Activated naive CD8-positive, alpha-beta T cell (primary cell): ENCODE data around the gene MAP3K13.
"Not testable (repeated sequence)": the region's sequence is repeated elsewhere in the genome, so short reads cannot be mapped to it uniquely, and the experiment has no call there.

Experiments used
- H3K27ac Mint-ChIP-seq: one replicate; pipeline ENCODE4 v1.8.0; 2021; ENCODE audit warnings: mixed read lengths
- H3K27me3 Mint-ChIP-seq: one replicate; pipeline ENCODE4 v1.8.0; 2021; ENCODE audit warnings: mixed read lengths
- H3K36me3 Mint-ChIP-seq: one replicate; pipeline ENCODE4 v1.8.0; 2021; ENCODE audit warnings: mixed read lengths
- H3K4me1 Mint-ChIP-seq: one replicate; pipeline ENCODE4 v1.8.0; 2021; ENCODE audit warnings: low read depth, mixed read lengths
- H3K4me3 Mint-ChIP-seq: one replicate; pipeline ENCODE4 v1.8.0; 2021; ENCODE audit warnings: mild to moderate bottlenecking, mixed read lengths
- H3K9me3 Mint-ChIP-seq: one replicate; pipeline ENCODE4 v1.8.0; 2021; ENCODE audit warnings: low read depth, mixed read lengths

The MAP3K13 gene

DNA sequence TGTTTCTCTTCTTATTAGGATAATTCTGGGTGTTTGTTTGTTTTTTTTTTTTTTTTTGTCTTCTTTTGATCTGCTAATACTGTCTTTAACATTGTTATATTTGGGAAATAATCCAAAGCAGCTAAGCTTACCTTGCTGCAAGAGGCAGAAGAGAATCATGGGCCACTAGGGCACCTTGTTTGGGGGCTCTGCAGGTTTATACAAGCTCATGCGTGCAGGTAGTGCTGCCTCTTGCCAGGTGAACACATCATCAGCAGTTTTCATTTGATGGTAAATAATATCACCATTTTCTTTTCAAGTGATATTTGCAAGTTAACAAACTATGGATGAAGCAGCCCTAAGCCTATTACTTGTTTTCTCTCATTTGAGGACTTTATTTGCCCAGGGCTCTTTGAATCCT lies 37.9 kb downstream of the MAP3K13 start:
- H3K36me3 Mint-ChIP-seq, result no peaks in the 10 kb centered on the region
- H3K4me1 Mint-ChIP-seq, result no peaks in the 10 kb centered on the region
- no peaks in the 10 kb centered on the region for H3K27me3 Mint-ChIP-seq
- H3K4me3 Mint-ChIP-seq, result no peak overlapping the region
- H3K9me3 Mint-ChIP-seq, result no peaks in the 10 kb centered on the region
- no peak overlapping the region for H3K27ac Mint-ChIP-seq

DNA sequence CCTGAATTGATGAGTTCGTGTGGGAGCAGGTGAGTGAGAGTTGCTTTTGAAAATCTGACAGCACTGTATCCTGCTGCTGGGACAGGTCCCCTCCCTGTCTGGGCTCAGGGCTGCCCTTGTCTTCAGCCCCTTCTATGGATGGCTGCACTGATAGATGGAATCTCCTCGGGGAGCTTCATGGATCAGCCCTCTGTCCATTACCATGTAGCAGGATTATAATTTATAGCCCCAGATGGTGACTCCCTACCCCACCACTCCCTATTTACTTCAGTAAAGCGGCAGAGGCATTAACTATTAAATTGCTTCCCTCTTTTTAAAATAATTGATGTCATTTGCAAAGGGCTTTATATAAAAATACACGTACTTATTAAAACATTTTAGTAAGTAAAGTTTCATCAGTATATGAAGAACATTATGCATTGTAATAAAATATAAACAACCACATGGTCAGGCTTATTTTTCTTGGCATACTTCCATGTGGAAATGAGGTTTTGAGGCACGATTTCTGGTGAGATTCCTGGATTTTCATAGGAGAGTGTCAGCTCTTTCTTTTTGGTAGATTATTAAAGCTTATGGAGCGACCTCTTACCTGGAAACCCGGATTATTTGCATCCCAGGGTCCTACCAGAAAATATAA lies 38.5 kb downstream of the MAP3K13 start:
- Mint-ChIP-seq H3K9me3 (no peaks in the 10 kb centered on the region), H3K4me3 (no peak overlapping the region), H3K4me1 (no peaks in the 10 kb centered on the region), H3K27me3 (no peaks in the 10 kb centered on the region), H3K27ac (no peak overlapping the region), H3K36me3 (no peaks in the 10 kb centered on the region)

DNA sequence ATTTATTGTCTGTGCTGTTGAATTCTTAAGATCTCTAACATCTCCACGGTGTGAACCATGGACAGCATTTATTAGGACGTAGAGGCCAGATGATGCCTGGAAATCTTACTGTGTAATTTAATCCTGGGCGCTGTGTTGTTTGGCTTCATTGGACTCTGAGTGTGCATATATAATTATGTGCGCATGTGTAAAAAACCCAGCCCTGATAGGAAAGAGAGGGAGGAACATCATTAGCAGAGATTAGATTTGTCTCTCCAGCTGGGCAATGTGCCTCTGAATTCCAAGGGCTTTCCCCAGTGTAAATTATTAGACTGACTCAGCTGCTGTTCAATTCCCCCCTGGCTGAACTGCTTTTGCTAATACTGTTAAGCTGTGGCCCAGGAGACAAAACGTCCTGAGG lies 39.6 kb downstream of the MAP3K13 start:
- Mint-ChIP-seq H3K9me3 (no peaks in the 10 kb centered on the region), H3K36me3 (no peaks in the 10 kb centered on the region), H3K27ac (no peak overlapping the region), H3K4me1 (no peaks in the 10 kb centered on the region), H3K27me3 (no peaks in the 10 kb centered on the region), H3K4me3 (no peak overlapping the region)

DNA sequence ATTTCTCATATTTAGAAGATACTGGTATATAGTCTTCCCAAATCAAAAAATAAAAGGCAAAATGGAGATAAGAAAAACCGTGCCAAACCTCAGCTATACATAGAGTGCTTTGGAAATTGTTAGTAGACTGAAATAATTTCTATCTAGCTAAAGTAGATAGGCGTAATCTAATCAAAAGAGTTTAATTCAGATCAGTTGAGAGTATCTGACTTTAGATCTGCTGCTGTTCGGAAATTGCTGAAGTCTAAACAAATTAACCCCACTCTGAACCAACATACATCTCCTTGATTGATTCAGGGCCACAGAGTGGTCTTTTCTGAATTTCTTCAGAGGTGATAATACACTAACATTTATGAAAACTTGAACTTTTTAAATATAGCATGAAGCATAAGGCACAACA lies 40.1 kb downstream of the MAP3K13 start:
- H3K27ac Mint-ChIP-seq, result no peak overlapping the region
- H3K27me3 Mint-ChIP-seq, result no peaks in the 10 kb centered on the region
- H3K4me3 Mint-ChIP-seq, result no peak overlapping the region
- no peaks in the 10 kb centered on the region for H3K4me1 Mint-ChIP-seq
- no peaks in the 10 kb centered on the region for H3K36me3 Mint-ChIP-seq
- H3K9me3 Mint-ChIP-seq, result no peaks in the 10 kb centered on the region

DNA sequence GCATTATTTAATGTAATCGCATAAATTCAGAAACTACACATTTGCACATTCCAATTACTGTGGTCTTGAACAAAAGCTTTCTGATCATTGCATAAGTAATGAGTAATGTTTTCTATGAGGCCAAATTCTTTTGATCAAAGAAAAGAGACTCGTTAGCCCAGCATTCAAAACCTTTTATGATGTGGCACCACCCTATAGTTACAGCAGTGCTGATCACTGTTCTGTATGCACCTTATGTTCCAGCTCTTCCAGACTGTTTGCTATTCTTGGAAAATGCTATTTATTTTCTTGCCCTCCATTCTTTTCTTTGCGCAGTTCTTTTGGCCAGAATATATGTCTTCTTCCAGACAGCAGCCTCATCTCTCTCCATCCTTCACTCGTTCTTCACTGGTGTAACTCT lies 42.3 kb downstream of the MAP3K13 start:
- Mint-ChIP-seq H3K9me3 (no peaks in the 10 kb centered on the region), H3K27me3 (no peaks in the 10 kb centered on the region), H3K4me3 (no peak overlapping the region), H3K4me1 (no peaks in the 10 kb centered on the region), H3K27ac (no peak overlapping the region), H3K36me3 (no peaks in the 10 kb centered on the region)

DNA sequence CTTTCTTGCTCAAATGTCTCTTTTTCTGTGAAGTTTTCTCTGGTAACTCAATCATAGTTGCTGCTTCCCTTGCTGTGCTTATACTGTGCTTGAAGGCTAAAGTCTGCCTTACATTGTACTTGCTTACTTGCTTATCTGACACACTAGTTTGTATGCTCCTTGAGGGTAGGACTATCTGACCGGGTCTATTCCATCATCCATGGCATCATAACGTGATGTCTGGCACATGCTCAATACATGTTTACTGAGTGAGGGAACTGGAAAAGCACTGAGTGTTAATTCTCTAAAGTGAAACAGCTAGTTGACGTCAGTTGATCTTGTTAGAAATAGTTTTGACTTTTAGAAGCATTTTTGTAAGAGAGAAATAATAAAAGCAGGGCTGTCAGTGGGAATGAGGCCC lies 42.7 kb downstream of the MAP3K13 start:
- no peak overlapping the region for H3K27ac Mint-ChIP-seq
- H3K4me1 Mint-ChIP-seq, result no peaks in the 10 kb centered on the region
- no peaks in the 10 kb centered on the region for H3K27me3 Mint-ChIP-seq
- H3K36me3 Mint-ChIP-seq, result no peaks in the 10 kb centered on the region
- H3K9me3 Mint-ChIP-seq, result no peaks in the 10 kb centered on the region
- no peak overlapping the region for H3K4me3 Mint-ChIP-seq

DNA sequence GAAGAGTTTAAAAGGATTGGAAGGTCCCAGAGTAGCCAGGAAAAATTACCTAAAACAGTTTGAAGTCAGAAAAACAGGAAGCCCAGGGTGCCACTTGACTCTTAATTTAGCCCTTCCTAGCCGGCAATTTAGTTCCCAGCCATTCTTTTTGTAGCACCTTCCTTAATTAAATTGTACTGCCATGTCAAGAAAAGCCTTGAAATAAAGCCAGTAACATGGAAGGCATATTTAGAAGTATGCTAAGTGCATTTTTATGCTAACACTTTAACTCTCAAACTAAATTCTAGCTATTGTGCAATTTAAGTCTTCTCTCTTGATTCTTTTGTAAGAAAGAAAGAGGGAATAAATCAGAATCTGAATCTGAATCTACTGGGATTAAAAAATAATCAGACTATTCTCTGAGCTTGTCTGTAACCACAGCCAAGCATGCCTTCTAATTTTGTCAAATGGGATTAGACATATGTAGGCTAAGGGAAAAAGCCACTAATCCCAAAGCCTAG lies 43.2 kb downstream of the MAP3K13 start:
- Mint-ChIP-seq H3K4me3 (no peak overlapping the region), H3K36me3 (no peaks in the 10 kb centered on the region), H3K9me3 (no peaks in the 10 kb centered on the region), H3K27me3 (peaks cover 1% of the 10 kb centered on the region), H3K27ac (no peak overlapping the region), H3K4me1 (no peaks in the 10 kb centered on the region)

DNA sequence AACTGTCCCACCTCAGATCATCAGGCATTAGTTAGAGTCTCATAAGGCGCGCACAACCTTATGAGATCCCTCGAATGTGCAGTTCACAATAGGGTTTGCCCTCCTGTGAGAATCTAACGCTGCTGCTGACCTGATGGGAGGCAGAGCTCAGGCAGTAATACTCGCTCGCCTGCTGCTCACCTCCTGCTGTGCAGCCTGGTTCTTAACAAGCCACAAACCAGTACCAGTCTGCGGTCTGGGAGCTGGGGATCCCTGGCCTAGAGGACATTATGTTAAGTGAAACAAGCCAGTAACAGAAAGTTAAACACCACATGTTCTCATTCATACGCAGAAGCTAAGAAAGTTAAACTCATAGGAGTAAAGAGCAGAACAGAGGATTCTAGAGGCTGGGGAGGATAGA lies 47.0 kb downstream of the MAP3K13 start:
- Mint-ChIP-seq H3K4me1 (no peaks in the 10 kb centered on the region), H3K4me3 (no peak overlapping the region), H3K9me3 (no peaks in the 10 kb centered on the region), H3K36me3 (no peaks in the 10 kb centered on the region), H3K27ac (no peak overlapping the region), H3K27me3 (peaks cover 1% of the 10 kb centered on the region)

DNA sequence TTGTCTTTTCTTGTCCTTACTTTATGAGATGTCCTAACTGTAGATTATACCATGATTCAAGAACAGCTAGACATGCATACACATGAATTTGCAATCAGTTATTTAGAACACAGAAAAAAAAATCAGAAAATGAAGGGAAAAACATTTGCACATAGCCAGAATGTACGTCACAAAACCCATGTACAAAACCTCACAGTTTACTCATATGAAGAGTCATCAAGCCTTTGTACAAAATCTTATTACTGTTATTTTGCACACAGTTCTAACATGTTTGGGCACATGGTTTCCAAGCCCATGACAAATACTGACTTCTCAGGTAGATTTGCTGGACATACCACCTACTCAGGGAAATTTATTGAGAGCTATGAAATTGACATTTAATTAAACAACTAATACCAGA lies 48.2 kb downstream of the MAP3K13 start:
- H3K4me3 Mint-ChIP-seq, result no peak overlapping the region
- no peaks in the 10 kb centered on the region for H3K9me3 Mint-ChIP-seq

DNA sequence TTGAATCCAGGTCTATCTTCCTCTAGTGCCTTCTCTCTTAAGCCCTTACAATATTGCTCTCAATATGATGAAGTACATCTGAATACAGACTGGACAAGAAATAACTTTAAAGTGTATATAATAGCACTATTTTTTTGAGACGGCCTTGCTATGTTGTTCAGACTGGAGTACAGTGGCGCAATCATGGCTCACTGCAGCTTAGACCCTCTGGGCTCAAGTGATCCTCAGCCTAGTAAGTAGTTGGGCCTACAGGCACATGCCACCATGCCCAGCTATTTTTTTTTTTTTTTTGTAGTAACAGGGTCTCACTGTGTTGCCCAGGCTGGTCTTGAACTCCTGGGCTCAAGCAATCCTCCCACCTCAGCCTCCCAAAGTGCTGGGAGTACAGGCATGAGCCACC lies 53.6 kb downstream of the MAP3K13 start:
- Mint-ChIP-seq H3K9me3 (no peaks in the 10 kb centered on the region), H3K36me3 (no peaks in the 10 kb centered on the region), H3K4me3 (no peak overlapping the region), H3K4me1 (no peaks in the 10 kb centered on the region), H3K27ac (no peak overlapping the region), H3K27me3 (no peaks in the 10 kb centered on the region)

More for the DNA sequence above, 48.2 kb downstream of the MAP3K13 start:
- no peaks in the 10 kb centered on the region for H3K36me3 Mint-ChIP-seq
- no peaks in the 10 kb centered on the region for H3K4me1 Mint-ChIP-seq
- no peak overlapping the region for H3K27ac Mint-ChIP-seq
- peaks cover 1% of the 10 kb centered on the region for H3K27me3 Mint-ChIP-seq

DNA sequence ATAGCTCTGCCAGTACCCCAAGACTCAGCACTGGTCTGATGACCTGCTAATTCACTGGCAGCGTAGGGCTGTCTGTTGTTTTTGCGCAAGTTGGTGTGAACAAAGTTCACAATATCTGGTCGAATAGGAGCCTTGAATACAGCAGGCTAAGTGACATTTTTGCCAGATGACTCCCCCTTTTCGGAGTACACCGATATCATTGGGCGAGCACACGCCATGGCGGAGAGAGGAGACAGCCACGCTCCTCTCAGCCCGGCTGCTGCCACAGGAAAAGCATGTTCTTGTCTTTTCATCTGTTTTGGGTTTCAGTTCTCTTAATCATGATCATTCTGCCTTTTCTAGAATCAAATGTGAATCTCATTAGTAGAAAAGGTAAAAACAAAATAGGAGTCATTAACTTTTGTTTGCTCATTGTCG lies 55.6 kb downstream of the MAP3K13 start:
- H3K4me1 Mint-ChIP-seq, H3K9me3 Mint-ChIP-seq, H3K27ac Mint-ChIP-seq, H3K4me3 Mint-ChIP-seq, H3K27me3 Mint-ChIP-seq, H3K36me3 Mint-ChIP-seq: not testable (repeated sequence)

DNA sequence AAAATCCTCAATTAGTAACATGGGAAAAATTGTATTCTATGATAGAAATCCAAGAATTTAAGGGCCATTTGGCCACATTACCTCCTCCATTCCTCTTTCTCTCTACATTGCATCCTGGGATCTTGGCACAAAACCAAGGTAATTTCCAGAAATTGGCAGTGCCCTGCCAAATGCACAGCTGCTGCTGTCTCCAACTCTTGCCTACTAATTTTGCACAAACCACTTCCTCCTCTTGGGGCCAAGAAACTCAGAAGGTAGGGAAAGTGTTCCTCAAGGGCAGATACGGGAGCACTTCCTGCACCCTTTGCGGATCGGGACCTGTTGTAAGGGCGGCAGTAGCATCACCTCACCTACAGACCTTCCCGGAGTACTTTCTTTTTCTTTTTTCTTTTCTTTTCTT lies 57.8 kb downstream of the MAP3K13 start:
- H3K27me3 Mint-ChIP-seq, result no peaks in the 10 kb centered on the region
- no peaks in the 10 kb centered on the region for H3K9me3 Mint-ChIP-seq
- no peak overlapping the region for H3K27ac Mint-ChIP-seq
- no peak overlapping the region for H3K4me3 Mint-ChIP-seq
- no peaks in the 10 kb centered on the region for H3K4me1 Mint-ChIP-seq
- H3K36me3 Mint-ChIP-seq, result no peaks in the 10 kb centered on the region

DNA sequence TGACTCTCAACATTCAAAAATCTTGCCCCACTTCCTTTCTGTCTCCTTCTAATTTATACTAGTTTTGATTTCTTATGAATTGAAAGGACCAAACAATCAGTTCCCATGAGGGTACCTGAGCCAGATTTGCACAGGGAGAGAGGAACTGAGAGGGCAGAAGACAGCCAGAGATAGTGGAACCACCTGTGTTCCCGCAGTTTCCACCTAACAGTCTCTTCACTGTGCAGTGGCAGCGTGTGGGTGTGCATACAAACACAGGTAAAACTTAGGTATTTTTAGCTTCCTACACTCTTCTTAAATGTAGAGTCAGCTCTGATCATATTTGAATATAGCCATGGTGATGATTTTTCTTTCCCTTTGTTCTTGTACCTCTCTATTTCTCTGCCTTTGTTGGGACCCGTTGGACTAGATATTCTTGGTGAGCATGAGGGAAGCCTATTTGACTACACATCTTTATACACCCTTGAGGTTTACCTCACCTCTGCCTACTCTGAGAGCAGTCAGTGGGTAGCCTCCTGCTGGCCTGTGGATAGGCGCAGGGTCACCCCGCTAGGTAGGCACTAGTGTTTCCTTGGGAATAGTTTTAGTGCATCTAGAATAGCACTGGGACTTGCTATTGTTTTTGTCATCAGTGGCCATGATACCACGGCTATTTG lies 58.8 kb downstream of the MAP3K13 start:
- no peaks in the 10 kb centered on the region for H3K4me1 Mint-ChIP-seq
- H3K9me3 Mint-ChIP-seq, result no peaks in the 10 kb centered on the region
- no peak overlapping the region for H3K4me3 Mint-ChIP-seq
- no peak overlapping the region for H3K27ac Mint-ChIP-seq
- H3K36me3 Mint-ChIP-seq, result no peaks in the 10 kb centered on the region
- no peaks in the 10 kb centered on the region for H3K27me3 Mint-ChIP-seq

DNA sequence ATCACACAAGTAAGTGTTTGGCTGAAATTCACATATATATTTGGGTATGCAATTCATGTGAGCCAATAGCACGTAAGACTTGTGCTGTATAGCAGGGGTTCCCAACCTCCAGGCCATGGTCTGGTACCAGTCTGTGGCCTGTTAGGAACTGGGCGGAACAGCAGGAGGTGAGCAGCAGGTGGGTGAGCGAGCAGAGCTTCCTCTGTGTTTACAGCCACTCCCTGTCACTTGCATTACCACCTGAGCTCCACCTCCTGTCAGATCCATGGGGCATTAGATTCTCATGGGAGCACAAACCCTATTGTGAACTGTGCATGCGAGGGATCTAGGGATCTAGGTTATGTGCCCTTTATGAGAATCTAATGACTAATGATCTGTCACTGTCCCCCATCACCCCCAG lies 59.7 kb downstream of the MAP3K13 start:
- H3K36me3 Mint-ChIP-seq, result no peaks in the 10 kb centered on the region
- H3K9me3 Mint-ChIP-seq, result no peaks in the 10 kb centered on the region
- H3K27ac Mint-ChIP-seq, result no peak overlapping the region
- no peaks in the 10 kb centered on the region for H3K27me3 Mint-ChIP-seq
- H3K4me3 Mint-ChIP-seq, result no peak overlapping the region
- H3K4me1 Mint-ChIP-seq, result no peaks in the 10 kb centered on the region

DNA sequence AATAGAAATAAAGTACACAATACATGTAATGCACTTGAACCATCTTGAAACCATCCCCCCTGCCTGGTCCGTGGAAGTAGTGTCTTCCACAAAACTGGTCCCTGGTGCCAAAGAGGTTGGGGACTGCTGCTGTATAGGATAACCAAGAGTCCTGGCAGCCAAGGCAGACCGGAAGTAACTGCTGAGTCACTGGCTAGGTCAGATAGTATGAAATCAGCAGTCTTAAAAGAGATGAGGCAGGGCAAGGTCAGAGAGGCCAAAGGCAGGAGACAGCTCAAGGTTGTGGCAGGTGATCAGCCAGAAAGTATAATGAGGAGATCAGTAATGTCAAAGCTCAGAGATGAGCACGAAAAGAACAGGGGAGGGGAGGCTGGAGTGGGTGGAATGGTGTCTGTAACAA lies 60.2 kb downstream of the MAP3K13 start:
- H3K4me3 Mint-ChIP-seq, result no peak overlapping the region
- no peaks in the 10 kb centered on the region for H3K36me3 Mint-ChIP-seq
- no peaks in the 10 kb centered on the region for H3K9me3 Mint-ChIP-seq
- H3K4me1 Mint-ChIP-seq, result no peaks in the 10 kb centered on the region
- no peak overlapping the region for H3K27ac Mint-ChIP-seq
- H3K27me3 Mint-ChIP-seq, result no peaks in the 10 kb centered on the region

DNA sequence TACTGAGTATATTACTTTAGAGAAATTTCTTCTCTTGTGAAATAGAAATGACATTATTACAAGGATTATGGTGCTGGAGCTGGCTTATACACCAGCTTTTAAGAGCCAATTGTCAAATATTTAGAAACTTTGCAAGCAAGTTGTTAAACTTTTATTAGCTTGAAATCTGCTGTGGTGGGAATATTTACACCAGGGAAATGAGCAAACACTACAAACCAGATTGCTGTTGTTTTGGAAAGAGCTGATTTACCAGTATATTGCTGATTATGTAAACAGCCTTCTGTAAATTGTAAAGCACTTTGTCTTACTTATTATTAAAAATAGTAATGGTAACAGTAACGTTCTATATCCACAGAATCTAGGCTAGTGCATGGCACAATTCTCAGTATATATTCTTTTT lies 61.5 kb downstream of the MAP3K13 start:
- Mint-ChIP-seq H3K36me3 (no peaks in the 10 kb centered on the region), H3K27ac (no peak overlapping the region), H3K4me1 (no peaks in the 10 kb centered on the region), H3K9me3 (no peaks in the 10 kb centered on the region), H3K4me3 (no peak overlapping the region), H3K27me3 (no peaks in the 10 kb centered on the region)
